IPS-NIHi11 (cell line): ENCODE data around the gene GALNT7.
"Not testable (repeated sequence)": the region's sequence is repeated elsewhere in the genome, so short reads cannot be mapped to it uniquely, and the experiment has no call there.

Experiments
- DNase-seq: peaks from one replicate; pipeline ENCODE4 v3.0.0; 2012; ENCODE audit warnings: mixed read lengths, low spot score

The GALNT7 gene

DNA sequence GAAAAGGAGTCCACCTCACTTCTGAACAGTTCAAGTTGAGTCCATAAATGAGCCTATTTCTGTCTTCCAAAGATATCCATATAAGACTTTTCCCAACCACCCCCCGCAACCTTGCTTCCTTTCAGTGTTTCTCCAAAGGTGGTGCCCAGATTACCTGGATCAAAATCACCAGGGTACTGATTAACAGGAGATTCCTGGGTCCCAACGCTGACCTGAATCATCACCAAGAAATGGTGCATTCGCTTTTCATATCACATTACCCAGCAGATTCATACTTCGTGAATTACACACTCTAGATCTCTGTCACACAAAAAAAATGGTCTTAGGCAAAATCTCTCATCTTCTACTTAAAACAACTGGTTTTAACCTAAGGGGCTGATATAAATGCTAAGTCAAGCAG lies 2.1 kb upstream of the GALNT7 start:
- DNase-seq = no peak

DNA sequence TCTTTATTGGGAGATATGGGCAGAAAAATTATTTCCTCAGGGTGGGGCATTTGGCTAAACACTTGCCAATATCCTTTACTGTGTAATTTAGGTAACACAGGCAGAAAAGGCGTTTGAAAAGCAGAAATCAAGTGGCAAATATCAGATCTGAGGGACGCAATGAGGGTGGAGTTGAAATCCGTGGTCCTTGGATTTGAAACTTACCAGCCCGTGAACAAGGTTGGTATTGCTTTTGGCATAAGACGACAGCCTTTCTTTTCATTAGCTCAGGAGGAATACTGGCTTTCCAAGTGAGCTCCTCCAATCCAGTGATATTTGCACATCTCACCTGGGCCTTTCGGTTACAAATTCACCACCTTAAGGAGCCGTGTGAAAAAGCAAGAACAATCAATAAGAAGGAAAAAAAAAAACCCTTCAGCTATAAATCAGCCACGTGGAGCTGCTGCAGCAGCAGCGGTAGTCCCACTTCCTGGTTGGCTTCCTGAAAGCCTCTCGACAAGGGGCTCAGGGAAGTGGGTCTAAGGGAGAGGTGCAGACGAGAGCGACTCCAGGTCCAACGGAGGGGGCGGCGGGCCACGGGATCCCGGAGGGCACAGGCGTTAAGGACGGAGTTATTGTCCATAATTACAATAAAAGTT lies 734 bp upstream of the GALNT7 start:
- peak; percentile 60 for DNase-seq

- DNase-seq = peak; percentile 59
Observed at GRCh38 chr4:173169178-173169427, 492 bp downstream of the GALNT7 start.

DNA sequence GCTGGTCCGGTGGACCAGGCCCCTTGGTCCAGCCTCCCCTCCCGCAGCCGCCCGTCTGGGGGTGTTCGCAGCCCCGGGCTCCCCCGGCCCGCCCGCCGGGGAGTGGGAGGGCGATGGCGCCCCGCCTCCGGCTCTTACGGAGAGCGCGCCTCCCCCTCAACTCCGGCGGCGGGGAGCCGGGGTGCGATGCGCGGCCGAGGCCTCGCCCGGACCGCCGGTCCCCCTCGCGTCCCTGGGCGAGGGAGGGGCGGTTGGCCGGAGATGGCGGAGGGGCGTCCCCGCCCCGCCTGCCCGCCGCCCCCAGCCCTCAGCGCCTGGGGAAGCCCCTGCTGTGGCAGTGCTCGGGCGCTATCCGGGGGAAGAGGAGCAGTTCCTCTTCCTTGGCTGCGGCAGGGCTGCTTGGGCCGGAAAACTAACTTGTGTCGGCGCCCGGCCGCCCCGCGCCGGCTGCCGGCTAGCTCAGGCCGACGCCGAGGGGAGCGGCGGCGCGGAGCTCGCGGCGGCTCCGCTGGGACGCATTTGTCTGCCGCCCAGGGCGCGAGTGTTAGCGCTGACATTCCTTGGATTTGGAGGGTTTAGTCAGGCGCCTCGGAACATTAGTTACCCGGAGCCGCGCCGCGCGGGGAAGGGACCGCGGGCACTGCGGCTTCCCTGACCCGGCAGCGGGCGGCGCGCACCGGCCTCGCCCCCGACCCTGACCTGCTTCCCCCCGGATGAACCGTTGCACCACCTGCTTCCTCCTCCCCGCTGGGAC lies 994 bp downstream of the GALNT7 start:
- peak; percentile 82 for DNase-seq

- DNase-seq = no peak
Observed at GRCh38 chr4:173170182-173170778, 1.7 kb downstream of the GALNT7 start.

GRCh38 chr4:173171098-173171497 lies 2.5 kb downstream of the GALNT7 start:
- no peak for DNase-seq

DNA sequence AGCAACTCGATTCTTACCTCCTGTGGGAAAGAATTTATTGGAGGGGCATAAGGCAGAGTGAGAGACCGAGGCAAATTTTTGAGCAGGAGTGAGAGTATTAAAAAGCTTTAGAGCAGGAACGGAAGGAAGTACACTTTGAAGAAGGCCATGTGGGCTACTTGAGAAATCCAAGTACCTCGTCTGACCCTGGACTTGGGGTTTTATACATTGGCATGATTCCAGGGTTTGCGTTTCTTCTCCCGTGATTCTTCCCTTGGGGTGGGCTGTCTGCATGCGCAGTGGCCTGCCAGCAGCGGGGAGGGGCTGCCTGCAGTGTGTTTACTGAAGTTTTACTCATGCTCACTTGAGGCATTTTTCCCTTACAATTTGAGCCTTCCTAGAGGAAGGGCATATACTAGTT lies 3.4 kb downstream of the GALNT7 start:
- DNase-seq = no peak

DNA sequence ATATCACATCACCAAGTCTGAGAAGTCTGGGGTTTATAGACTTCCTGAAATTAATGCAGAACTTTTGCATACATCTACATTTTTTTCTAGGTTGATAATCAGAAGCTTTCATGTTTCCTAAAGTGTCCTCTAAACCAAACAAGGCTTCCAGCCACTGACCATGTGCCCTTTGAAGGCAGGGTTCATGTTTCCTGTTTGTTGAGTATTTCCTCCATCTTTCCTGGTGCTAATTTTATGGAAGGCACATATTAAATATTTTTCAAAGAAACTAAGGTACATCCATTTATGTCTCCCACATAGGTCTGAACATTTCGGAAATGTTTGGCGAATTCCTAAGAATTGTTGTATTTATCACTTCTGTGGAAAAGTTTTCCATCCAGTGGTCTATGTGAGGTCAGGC lies 5.6 kb downstream of the GALNT7 start:
- DNase-seq = no peak

DNA sequence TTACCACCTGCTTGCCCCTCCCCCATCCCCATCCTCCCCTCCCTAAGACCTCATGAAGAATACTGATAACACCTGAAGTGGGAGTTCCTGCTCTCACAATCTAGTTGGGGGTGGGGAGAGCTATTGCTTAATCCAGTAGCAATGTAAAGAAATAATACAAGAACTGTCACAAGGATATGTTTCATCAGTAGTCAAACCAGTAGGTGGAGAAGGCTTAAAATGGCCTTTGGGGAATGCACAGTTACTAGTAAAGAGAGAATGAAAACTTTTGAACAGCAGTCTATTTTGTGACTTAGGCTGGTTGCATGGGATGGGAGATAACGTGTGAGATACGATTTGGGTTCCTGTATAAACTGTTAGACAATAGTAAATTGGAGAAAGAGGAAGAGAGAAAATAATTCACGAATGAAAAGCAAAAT lies 6.0 kb downstream of the GALNT7 start:
- peak; percentile 27 for DNase-seq

DNA sequence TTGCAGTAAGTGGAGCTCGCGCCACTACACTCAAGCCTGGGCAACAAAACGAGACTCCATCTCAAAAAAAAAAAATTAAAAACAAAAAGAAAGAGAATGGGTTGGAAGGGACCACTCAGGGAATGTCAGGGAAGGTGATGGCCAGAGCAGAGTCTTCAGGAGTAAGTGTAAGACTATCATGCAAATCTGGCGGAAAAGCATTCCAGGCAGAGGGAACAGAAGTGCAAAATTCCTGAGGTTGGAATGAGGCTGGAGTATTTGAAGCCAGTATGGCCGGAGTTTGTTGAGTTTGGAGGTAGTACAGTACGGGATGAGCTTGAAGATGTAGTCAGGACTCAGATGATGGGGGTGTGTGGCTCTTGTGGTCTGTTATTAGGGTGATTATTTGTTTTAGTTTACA lies 7.4 kb downstream of the GALNT7 start:
- no peak for DNase-seq

GRCh38 chr4:173177232-173177631 lies 8.6 kb downstream of the GALNT7 start:
- peak; percentile 46 for DNase-seq

DNA sequence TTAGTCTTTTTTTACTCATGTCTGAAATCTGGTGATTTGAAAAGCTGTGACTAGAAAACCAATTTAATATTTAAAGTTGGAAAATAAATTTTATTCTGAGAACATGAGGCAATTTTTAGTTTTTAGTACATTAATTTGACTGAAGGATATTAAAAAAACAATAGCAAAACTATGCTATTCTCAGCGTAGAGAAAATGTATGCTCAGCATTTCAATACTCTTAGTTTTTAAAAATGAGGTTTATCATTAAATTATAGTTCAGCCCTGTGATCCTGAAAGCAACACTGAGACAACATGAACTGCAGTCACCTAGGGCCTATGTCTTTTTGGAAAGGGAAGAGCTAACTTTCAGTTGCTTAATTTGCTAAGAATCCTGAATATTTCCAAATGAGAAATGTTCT lies 9.5 kb downstream of the GALNT7 start:
- DNase-seq = no peak

DNA sequence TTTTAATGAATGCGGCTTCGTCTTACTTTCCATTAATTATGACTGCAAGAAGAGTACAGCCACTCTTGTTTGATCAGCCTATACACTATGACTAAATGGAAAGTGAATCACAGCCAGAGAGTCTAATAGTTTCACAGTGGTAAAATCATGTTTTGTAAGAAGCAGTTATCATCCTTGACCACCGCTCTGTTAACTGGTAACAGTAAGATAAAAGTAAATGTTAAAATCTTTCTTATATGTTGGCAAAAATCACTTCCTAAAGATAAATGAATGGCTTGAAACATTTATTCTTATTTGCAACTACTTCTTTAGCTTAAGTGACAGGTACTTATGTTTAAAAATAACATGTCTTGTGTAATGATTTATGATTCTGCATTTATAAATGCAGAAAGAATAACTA lies 13.2 kb downstream of the GALNT7 start:
- no peak for DNase-seq

DNA sequence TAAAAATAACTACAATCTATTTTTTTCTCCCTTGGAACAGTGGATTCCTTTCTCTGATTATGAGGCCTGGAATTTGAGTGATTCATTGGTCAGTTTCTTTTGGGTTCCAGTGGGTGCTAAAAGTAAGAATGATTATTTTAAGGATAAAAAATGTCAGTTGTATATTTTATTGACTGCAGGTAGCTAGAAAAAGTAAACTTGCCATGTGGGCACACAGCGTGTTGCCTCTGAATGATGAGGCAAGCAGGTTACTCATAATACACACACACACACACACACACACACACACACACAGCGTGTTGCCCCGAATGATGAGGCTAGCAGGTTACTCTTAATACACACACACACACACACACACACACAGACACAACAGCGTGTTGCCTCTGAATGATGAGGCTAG lies 13.8 kb downstream of the GALNT7 start:
- no peak for DNase-seq

DNA sequence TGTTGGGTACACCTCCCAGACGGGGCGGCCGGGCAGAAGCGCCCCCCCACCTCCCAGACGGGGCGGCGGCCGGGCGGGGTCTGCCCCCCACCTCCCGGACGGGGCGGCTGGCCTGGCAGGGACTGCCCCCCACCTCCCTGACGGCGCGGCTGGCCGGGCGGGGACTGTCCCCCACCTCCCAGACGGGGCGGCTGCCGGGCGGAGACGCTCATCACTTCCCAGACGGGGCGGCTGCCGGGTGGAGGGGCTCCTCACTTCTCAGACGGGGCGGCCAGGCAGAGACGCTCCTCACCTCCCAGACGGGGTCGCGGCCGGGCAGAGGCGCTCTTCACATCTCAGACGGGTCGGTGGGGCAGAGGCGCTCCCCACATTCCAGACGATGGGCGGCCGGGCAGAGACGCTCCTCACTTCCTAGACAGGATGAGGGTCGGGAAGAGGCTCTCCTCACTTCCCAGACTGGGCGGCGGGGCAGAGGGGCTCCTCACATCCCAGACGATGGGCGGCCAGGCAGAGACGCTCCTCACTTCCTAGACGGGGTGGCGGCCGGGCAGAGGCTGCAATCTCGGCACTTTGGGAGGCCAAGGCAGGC lies 15.1 kb downstream of the GALNT7 start:
- not testable (repeated sequence) for DNase-seq

DNA sequence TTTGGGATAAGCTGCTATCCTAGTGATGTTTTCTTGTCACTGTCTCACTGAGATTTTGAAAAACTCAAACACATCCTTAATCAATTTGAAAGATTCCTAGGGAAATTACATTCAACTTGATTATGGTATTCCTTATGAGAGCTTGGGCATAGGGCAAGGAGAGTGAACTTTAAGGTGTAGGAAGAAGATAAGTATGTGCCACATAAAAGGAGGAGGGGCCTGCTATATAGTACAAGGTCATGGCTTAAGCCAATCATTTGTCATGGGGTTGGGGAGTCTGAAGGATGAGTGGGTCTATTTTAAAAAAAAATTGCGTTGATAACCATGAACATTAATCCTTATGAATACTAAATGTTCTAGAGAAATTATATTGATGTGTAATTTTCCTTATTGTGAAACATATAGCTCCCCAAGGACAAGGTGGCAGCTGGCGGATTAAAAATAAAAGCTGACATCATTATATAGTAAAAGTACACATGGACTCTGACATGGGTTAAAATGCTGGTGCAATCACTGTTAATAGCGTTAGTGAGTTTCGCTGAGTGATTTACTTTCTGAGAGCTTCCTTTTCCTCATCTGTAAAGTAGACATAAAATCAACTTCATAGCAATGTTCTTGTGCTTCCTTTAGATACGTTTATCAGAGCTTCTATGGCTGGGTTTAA lies 17.4 kb downstream of the GALNT7 start:
- no peak for DNase-seq

GRCh38 chr4:173187732-173188131 lies 19.1 kb downstream of the GALNT7 start:
- DNase-seq = no peak

GRCh38 chr4:173188648-173189047 lies 20.0 kb downstream of the GALNT7 start:
- DNase-seq = no peak

DNA sequence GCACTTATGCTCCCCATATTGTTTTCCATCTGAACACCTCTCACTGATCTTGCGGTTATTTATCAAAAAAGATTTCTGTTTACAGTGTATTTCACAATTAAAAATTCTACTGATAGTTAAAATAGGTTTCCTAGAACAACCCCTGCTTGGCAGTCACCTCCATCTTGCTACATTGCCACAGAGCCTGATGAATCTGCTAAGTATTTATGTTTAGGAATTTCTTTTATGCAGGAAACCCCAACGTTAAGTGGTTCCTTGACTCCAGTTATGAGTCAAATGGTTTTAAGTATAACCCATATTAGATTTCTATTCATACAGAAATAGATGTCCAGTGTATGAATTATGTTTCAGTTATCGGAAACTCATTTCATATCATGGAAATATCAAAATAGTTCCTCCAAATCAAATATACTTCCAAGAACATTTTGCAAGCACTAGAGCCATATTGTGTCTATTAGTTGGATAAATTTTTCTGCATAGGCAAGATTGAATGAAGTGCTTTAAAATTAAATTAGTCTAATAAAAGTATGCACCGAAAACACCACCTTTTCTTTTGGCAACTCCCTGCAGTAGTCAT lies 20.6 kb downstream of the GALNT7 start:
- DNase-seq = no peak

DNA sequence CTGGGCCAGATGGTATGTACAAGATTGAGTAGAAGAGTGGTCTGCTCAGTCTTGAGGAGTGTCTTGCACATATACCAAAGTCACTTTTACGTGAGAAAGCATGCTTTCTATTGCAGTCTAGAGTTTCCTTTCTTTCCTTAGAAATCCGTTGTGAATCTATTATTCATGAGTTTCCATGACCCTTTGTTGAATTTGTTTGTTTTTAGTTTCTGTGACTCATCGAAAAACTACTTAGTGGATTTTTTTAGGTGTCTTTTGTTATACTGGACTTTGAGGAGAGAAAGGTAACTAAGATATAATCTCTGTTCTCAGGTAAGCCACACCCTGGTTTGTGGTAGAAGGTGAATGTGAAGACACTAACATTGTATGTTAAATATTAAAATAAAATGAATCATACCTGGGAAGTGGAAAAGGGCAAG lies 23.0 kb downstream of the GALNT7 start:
- no peak for DNase-seq

- no peak for DNase-seq
Observed at GRCh38 chr4:173192375-173193162, 24.0 kb downstream of the GALNT7 start.

- DNase-seq = no peak
Observed at GRCh38 chr4:173194157-173194556, 25.5 kb downstream of the GALNT7 start.
